Pons (tissue), 1 donor: ENCODE results near the gene RAB11FIP3.

ENCODE experiments used
- DNase-seq: peaks from one replicate; pipeline ENCODE4 v3.0.0-alpha.2; 2016; ENCODE audit warnings: low spot score

The RAB11FIP3 gene

DNA sequence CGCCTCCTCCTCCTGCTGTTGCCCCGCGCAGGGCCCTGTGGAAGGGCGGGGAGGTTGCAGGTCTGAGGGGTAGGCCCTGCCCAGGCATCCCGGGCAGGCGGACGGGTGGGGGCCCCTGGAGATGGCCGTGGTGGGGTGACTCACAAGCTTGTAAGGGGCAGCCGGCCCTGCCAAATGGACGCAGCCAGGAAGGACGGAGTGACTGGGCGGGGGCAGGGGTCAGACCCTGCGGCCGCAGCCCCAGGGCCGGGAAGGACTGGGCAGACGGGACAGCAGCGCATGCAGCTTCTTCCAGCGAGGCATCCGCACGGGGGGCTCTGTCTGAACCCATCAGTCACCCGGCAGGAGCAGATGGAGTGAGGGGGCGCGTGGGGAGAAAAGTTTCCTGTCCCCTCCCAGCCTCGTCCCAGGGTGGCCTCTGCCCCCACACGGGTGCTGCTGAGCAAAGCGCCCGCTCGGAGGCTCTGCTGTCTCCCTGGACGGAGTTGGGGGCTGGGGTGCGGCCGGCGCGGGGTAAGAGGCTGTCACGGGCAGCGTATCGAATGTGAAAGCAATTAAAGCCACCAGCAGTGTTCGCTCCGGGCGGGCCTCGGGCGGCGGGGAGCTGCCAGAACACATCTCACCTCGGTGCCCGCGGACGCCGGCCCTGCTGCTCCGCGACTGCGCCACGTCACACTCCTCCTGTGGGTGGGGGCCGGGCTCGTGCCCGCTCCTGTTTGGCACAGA is 129.4 kb downstream of the RAB11FIP3 start:
- DNase-seq: no peak

DNA sequence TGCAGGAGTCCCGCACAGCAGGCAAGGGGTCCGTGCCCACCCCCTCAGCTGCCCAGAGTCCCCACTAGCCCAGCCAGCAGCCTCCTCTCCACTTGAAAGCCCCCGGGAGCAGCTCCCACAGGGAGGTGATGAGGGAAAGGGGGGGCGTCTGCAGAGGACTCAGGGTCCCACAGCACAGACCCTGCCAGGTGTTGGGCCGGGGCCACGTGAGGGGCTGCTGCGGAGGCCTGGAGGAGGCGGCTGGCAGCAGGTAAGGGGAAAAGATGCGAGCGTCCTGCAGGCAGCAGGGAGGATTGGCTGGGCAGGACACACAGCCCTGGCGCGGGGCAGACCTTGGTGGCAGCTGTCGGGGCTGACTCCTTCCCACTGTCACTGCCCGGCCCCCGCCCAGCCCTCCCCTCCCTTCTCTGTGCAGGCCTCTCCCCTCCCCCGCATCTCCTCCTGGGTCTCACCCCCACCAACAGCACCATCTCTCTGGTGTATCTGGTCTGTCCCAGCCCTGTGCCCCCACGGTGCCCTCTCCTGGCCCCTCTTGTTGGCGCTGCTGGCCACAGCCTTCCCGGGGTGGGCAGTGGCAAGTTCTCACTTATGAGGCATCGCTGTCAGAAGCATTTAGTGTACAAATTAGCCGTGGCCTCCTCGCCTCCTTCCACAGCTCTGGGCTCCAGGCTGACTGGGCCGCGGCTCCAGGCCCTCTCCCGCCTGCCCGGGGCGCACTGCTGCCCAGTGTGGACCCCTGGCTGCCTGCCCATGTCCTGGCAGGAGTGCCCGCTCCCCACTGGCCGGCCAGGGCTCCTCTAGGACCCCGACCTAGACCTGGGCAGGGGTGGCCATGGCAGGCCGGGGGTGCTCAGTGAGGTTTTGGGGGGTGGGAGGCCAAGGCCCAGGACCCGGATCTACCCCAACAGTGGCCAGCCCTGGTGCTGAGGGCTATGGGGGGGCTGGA is 130.4 kb downstream of the RAB11FIP3 start:
- no peak for DNase-seq

DNA sequence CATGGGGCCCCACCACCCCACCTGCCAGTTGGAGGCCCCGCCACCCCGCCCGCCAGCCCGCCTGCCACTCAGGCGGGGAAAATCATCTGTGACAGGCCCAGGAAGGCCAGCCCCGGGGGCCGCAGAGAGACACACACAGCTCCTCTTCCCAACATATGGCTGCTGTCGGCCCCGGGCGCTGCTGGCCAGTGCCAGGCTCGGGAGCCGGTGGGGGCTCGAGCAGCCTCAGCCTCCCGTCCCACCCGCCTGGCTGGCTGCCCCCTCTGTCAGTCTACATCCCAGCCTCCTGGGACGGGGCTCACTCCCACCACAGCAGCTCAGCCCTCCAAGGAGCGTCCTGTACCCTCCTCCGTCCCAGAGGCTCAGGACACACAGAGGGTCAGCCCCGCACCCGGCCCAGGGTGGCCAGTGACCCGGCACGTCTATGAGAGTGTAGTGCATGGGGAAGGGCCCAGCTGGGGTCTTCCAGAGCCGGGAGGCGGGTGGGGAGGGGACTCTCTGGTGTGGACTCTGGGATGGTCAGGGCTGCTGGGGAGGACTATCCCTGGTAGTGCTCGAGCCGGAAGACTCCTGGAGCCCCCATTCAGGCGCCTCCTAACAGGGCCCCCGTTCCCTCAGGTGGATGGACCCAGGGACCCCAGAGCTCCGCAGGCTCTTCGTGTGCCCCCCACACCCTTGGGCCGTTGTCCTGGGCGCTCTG is 131.2 kb downstream of the RAB11FIP3 start:
- DNase-seq: no peak

DNA sequence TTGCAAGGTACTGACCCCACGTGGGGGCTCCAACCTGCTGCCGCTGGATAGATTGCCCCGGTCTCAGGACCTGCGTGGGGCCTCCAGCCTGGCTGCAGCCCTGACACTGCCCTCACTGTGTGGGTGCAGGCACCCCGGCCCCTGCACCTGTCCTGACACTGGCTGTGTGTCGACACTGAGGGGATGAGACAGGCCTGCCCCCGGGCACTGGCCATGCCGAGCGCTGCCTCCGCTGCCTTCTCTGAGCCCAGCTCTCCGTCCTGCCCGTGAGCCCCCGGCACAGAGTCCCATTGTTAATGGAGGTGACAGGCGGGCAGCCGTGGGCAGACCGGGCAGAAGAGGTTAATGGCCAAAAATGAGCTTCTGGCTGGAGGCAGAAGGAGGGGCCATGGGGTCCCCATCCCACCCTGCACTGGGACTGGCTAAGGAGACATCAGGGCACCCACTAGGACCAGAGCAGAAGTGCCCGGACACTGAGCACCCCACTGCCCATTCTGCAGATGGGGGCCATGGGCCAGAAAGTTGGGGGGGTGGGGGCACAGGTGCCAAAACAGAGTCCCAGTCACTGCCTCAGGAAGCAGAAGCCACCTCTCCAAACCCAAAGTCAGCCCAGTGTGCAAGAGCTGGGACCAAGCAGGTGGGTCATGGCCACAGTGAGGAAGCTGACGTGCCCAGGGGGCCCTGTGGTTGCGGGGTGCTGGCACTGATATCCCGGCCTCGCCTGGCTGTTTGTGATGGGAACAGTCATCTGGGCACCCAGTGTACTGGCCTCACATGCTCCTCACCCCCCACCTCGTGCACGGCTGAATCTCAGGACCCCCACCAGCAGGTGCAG is 132.2 kb downstream of the RAB11FIP3 start:
- DNase-seq: no peak

DNA sequence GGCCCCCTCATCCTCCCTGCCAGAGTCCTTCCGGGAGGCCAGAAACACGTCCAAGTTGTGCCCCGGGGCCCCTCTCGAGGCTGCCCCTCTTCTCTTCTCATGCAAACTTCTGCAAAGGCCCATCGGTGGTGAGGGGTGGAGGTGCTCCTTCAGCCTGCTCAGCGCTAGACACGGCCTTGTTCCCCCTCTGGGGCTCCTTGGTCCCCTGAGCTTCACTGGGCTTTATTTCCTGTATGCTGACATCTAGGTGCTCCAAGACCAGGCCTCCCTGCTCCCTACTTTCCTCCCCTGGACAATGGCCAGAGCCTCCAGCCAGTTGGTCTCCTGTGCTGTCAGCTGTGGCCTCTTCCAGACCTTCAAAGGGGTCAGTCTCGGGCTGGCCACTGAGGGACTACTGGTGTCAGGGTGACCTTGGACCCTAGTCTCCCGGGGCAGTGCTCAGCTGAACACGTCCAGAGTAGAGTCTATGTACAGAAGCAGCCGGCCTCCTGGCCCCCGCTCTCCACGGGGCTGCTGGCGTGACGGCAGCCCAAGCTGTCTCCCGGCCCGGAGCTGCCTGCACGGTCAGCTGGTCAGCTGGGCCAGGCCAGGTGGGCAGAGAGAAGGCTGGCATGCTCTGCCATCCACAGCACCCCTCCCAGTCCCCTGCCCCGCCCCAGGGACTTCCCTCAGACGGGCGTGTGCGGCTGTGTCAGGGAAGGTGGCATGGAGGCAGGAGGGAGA is 133.0 kb downstream of the RAB11FIP3 start:
- no peak for DNase-seq

DNA sequence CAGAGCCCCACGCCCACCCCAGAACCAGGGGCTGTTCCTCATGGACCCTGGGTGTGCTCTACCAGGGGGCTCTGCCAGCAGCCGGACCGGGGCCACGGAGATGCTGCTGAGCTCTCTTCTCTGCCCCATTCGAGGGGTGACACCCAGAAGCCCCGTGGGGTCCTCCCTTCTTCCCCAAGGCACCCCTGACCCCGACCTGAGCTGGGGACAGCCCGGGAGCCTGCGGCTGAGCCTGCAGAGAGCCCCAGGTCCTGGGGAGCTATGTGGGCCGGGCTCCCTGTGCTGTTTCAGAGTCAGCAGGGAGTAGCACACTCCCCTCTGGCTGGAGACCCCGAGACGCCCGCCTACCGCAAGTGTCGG is 133.6 kb downstream of the RAB11FIP3 start:
- DNase-seq: no peak

DNA sequence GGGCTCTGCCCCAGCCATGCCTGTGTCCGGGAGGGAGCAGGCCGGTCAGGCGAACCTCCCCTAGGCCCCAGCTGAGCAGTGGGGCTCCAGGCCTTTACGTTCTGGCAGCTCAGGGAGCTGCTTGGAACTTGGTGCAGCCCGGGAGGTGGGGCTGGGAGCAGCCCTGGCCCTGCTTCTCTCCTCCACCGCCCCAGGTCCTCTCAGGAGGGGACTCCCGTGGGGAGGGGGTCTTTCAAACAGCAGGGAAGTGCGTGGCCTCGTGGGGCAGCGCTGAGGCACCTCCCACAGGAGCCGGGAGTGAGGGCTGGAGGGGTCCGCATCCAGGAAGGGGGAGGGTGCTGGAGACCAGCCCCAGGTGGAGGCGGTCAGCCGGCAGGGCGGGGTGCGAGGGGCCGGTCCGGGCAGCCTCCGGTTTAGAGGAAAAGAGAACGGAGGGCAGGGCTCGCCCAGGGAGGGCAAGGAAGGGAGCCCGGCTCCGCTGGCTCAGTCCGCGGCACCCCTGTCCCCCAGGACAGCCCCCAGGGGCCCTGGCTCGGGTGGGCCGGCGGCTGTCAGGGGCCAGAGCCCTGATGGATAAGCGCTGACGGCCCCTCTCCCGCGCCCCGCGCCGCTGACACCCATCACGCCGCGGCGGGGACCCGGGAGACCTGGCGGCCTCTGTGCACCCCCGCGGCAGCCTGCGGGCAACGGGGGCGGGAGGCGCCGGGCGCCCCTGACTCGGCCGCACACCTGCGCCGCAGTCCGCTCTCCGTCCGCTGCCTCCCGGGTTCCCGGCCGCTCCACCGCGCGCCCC is 134.2 kb downstream of the RAB11FIP3 start:
- DNase-seq: no peak

DNA sequence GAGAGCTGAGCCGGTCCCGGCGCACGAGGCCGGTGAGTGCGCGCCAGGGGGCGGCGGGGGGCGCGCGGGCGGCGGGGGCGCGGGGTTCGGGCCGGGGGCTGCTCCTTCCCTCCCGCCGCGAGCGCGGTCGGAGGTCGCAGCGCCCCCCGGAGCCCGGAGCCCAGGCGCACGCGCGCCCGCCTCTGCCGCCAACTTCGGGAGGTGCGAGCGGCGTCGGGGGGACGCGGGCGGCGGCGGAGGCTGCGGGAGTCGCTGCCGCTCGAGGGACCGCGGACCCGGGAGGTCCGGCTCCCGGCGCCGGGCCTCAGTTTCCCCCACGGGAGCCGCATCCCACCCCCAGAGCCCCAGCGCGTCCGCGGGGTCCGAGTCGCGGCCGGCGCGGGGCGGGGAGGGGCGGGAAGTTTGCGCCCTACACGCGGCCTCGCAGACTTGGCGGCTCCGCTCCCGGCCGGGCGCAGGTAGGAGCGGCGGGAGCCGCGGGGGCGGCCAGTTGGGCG is 134.8 kb downstream of the RAB11FIP3 start, which contains the start of gene PRR35:
TSS of gene PRR35 (plus strand) at position 191 of the 497 bp plus-strand sequence. CDS start 2,901 bp downstream, outside the sequence.
- DNase-seq: no peak

DNA sequence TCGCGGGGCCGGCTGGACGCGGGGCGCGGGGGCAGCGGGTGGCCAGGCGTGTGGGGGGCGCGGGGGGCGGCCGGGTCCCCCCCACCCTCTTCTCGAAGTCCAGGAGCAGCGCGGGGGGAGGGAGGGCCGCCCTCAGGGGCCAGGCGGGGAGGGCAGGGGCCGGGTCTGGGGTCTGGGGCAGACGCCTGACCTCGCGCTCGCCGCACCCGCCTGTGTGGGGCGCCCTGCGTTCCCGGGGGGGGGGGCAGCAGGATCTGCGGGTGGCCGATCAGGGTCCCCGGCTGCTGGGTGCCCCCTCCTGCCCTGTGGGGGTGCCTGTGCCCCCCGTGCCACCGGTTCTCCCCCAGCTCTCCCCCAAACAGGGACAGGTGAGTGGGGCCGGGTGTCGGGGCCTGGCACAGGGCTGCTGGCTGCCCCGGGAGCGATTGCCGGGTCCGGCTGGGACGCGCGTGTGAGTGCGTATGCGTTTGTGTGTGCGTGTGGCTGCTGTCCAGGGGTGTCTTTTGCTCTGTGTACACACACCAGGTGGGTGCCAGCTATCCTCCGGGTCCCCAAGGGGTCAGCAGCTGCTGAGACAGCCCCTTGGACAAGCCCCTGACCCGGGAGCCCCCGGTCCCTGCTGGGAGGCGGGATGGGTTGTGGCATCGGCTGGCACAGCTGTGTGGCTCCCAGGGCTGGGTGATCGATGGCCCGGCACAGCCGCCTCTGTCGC is 135.4 kb downstream of the RAB11FIP3 start:
- DNase-seq: no peak

DNA sequence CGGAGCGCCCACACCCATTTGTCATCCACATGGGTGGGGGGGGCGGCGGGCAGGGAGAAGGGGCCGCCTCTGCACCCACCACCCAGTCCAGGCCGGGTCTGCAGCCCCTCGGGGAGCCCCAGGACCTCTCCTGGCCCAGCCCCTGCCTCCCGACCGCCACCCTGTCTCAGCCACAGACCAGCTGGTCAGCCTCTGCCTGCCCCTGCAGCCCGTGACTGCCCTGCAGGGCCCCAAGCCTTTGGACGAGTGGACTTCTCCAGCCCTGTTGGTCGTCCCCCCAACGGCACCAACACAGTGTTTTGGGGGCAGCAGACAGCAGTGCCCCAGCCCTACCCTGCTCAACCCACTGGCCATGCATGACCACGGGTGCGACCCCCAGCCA is 136.0 kb downstream of the RAB11FIP3 start:
- DNase-seq: no peak

DNA sequence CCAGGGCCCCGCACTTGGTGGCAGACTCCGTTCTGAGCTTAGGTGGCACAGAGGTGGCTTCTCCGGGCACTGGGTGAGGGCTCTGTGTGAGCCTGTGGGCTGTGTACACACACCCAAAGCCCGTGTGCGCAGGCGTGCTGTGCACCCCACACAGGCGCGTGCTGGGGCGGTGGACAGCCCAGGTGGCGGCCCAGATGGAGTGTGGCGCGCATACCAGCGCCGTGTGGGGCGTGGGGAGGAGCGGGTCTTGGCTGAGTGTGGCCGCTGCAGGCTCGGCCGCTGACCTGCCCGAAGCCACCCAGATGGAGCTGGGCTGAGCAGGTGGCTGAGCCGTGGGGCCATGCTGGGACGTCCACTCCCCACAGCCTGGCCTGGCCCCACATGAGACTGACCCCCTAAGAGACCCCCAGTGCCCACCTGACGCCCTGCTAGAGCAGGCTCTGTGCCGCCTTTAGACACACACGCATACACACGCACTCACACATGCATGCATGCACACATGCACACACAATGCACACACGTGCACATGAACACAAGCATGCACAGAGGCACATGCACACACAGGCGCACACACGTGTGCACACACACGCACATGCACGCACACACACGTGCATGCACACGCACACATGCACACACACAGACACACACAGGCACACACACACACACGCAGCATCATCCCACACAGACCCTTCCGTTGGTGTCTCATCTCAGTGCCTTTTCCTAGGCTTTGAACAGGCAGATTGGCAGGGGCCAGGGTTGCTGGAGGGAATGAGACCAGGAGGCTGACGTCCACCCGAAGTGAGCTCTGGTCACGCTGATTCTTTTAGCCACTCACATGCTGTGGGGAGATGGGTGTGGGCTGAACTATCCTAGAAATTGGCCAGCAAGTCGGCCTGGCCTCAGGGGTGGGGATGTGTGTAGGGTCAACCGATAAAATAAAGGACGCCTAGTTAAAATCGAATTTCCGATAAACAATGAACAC is 136.8 kb downstream of the RAB11FIP3 start:
- no peak for DNase-seq

DNA sequence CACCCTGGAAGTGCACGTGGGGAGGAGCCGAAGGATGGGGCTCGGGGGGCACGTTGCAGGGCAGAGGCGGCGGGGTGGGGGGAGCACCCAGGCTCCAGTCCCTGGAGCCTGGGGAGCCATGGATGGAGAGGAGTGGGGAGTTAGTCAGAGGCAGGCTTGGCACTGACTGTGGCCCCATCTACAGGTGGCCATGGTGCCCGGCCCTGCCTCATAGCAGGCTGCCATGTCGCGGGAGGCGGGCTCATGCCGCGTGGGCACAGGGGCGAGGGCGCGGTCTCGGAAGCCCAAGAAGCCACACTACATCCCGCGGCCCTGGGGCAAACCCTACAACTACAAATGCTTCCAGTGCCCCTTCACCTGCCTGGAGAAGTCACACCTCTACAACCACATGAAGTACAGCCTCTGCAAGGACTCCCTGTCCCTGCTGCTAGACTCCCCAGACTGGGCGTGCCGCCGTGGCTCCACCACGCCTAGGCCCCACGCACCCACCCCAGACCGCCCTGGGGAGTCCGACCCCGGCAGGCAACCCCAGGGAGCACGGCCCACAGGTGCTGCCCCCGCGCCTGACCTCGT is 137.7 kb downstream of the RAB11FIP3 start:
- no peak for DNase-seq

DNA sequence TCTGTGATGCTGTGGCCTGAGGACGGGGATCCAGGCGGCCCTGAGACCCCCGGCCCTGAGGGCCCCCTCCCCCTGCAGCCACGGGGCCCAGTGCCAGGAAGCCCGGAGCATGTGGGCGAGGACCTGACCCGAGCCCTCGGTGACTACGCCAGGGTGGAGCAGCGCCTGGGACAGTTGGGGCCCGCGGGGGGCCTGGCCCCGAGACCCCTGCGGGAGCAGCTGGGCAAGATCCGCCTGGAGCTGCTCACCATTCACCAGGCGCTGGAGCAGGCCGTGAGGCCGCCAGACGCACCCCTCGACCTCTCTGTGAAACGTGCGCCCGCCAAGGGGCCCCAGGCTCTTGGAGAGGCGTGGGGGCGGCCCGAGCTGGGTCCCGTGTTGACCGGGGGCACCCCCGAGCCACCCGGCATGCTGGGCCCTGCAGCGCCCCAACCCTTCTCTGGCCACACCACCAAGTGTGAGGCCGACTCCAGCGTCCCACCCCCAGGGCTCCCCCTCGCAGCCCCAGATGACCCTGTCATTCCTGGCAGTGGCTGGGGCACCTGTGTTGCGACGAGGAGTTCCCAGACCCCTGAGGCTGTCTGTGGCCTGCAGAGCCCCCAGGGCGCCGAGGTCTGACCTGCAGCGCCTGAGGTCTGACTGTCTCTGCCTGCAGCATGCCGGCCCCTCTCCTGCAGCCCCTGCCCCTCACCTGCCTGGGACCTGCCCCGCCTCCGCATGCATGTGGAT is 139.4 kb downstream of the RAB11FIP3 start:
- no peak for DNase-seq

DNA sequence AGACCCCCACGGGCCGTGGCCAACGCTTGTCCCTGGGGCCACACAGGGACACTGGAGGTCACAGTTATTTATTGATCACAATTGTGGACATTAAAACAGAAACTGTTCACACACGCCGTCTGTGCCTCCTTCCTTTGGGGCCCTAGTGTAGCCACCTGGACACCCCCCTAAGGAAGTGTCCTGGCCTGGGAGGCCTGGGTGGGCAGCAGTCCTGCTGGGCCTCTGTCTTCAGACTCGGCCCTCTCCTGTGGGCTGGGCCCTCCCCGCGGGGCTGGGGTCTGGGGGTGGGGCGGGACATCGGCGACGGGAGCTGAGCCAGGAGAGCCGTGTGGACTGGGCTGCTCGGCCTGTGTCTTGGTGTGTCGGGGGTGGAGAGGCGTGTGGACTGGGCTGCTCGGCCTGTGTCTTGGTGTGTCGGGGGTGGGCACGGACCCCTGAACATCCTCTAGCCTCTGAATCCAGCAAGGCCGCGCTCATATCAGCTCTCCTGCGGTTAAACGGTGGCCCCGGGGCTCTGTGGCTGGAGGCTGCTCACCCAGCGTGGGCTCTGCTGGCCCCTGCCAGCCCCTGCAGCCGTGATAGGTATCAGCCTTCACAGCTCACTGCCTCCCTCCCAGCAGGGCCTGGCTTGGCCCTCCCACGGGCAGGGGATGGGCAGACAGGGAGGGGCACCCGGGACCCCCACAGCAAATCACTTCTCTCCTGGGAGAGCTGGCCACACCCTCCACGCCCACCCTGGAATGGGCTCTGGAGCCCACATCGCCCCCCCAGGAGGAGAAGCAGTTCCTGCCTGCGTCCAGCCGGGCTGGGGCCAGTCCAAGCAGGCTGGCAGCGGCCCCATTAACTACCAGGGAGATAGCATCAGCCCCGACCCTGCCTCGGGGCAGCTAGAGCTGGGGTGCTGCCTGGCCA is 140.2 kb downstream of the RAB11FIP3 start:
- no peak for DNase-seq

DNA sequence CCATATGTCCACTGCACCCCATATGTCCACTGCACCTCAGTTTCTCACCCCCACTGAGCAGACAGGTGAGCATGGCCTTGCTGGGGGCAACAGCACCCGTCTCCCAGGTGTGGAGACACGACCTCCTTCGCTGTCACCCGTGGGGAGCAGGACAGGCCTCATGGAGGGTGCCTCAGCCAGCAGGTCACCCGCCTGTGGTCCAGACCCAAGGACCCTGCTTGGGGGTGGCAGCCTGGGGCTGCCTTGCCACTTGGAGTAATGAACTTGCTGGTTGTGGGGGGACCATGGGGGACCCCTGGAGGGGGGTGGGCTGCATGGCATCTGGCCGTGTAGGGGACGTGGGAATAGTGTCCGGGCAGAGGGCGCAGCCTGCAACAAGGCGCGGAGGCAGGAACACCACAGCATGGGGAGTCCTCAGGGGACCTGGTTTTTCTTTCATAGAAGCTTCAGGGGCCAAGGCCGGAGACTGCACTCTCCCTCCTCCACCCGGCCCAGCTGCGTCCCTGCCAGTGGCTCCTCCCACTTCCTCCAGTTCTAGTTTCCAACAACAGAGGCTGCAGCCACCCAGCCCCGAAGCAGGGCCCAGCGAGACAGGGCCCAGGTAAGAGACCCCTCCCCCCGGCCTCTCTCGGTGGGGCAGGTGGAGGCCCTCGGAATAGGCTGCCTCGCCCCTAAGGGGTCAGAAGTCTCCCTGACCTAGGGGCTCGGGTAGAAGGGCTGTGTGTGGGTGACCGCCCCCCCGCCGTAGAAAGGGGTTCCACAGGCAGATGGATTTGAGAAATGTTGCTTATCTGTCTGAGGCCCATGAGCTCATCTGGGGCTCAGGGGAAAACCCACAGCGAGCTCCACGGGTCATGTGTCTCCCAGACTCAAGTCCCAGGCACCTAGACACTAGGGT is 141.3 kb downstream of the RAB11FIP3 start, which contains the start of gene NHLRC4:
TSS of gene NHLRC4 (plus strand) at position 531 of the 898 bp plus-strand sequence. CDS start 1,043 bp downstream, outside the sequence.
- no peak for DNase-seq
